Measurements from ENCODE around the gene CEP192.
"Not testable (repeated sequence)": the region's sequence is repeated elsewhere in the genome, so short reads cannot be mapped to it uniquely, and the experiment has no call there.

CEP192 gene

DNA sequence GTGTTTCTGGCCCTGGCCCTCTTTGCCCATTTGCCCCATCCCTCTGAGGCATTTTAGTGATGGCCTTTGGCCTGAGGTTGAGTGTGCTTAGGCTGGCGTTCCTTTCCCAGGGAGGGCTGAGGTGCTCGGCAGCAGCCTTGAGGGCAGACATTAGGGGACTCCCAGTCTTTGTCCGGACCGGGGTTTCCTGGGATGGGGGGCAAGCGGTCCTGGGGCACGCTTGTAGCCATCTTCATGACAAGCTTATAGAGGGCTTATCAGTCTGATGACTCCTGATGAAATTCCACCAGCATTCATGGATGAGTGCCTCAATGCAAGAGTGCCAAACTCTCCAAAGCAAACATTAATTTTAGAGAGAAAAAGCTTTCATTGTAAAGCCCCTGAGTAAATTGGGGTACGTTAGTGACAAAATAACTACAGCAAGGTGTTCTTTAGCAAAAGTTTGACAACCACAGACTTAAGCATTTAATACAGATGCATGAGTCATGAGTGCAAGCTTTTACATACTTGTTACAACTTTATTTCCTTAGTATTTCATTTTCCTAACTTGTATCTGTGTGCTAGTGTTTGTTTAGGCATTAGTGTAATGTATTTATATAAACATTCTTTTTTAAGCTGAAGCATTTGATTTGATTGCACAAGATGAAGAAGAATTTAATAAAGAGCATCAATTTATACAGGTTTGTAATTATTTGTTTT, 45.6 kb downstream of the CEP192 start:
- DNase-seq = no peak

DNA sequence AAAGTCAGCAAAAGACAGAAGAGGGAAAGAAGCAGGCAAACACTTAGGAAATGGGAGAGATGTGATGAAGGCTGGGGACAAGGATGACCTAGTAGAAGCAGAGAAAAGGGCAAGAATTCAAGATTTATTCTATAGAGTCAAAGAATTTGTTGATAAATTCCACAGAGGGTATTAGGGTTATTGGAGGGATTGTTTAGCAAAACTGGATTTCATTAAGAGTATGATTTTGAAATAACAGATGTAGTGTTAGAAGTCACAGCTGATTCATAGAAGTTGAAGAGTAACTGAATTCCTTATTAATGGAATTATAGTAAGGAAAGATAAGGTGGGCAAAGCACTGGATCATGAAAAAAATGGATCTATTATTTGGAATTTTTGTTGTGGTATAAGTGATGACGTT, 48.6 kb downstream of the CEP192 start:
- no peak for DNase-seq

DNA sequence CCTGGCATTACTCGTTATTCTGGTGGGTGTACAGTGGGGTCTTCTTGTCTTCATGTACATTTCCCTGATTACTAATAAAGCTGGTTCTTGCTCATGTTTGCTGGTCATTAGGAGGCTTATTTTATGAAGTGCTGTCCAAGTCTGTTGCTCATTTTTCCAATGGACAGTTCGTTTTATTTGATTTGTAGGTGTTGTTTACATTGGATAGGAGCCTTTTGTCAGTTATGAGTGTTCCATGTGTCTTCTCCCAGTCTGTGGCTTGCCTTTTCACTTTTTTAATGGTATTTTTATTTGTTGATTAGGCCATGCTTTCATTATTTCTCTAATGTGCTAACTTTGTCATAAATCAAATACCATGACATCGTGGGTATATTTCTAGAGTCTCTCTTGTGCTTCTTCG, 51.9 kb downstream of the CEP192 start:
- DNase-seq = no peak

DNA sequence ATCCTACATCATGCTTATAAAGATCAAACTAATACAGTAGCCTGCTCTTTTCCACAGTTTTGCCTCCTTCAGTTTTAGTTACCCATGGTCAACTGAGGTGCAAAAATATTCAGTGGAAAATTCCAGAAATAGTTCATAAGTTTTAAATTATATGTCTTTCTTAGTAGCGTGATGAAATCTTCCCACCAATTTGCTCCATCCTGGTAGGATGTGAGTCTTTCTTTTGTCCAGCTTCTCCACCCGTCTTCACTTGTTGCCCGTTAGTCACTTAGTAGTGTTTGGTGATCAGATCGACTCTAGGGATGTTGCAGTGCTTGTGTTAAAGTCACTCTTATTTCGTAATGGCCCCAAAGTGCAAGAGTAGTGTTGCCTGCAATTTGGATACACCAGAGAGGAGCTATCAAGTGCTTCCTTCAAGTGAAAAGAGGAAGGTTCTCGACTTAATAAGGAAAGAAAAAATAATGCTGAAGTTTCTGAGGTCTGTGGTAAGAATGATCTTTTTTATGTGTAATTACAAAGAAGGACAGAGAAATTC, 57.0 kb downstream of the CEP192 start:
- no peak for DNase-seq

DNA sequence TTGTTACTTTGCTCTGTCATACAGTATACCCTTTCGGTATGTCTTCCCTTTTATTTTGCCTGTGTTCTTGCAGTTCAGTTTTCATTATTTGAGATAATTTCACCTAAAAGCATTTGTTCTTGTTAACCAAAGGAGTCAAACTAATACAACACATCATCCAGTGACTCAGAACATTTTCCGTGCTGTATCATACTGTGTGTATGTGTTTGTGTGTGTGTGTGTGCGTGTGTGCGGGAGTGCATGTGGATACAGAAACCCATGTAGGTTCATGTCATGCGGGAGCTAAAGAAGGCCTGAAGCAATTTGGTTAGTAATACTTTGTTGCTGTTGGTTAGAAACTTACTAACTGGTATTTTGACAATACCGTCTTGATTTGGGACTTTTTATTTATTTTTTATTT, 60.0 kb downstream of the CEP192 start:
- DNase-seq = no peak

DNA sequence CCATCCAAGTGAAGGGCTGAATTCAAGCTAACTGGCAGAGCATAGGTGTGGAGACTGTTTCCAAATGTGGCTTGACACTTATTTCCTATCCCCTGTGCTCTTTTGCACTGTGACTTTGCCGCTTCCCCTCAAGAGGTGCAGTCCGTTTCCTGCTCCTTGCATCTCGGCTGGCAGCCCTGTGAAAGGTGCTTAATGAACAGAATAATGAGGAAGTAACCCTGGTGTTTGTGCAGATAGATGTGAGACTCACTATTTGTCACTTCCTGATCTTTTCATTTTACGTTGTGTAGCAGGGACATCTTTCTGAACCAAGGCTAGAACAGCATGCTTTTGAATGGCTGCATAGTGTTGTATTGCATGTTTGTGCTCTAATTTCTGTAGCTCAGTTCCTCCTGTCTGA, 60.8 kb downstream of the CEP192 start:
- DNase-seq = no peak

DNA sequence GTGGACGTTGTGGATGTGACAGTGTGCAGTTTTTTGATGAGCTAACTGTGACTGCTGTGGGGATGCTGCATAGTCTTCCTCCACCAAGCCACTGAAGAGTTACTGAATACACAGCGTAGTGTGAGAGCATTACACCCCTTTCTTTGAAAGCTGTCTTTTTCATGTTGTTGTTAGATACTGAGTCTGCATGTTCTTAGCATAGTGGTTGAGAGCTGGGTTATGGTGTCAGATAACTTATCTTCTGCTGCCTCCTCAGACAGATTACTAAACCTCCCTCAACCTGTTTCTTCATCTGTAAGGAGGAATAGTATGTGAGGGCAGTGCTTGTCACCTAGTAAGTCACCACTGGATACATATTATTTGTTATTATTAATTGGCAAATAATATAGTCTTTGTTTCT, 63.2 kb downstream of the CEP192 start:
- no peak for DNase-seq

DNA sequence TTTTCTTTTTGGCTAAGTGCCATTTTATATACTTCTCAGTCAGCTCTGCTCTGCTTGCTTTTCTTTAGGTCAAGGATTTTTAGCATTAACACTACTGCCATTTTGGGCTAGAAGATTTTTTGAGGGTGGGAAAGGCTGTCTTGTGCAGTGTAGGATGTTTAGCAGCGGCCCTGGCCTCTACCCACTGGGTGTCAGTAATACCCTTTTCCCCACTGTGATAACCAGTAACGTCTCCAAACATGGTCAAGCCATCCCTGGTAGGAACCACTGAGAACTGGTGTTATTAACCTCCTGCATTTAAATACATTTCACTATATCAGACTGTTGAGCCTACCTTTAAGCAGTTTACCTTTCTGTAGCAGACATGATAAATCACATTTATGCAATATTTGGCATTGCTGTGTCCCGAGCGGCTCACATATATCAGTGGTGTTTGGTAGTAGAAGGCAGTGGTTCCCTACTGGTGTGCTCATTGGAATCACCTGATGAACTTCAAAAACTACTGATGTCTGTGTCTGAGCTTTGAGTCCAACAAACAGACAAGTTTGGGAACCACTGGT, 70.5 kb downstream of the CEP192 start:
- DNase-seq = no peak

DNA sequence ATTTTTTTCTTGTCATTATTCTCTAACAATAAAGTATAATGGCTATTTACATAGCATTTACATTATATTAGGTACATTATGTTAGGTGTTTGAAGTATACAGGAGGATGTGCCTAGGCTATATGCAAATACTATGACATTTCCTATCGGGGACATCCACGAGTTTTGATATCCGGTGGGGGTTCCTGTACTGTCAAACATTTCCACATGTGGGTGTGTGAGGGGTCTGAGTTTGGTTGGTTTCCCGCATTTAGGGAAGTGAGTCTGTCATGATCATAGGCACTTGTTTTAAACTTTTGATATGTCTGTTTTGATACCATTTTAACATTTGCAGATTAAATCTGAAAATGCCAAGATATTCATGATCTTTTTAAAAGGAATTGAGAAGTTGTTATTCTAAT, 76.0 kb downstream of the CEP192 start:
- DNase-seq = no peak

DNA sequence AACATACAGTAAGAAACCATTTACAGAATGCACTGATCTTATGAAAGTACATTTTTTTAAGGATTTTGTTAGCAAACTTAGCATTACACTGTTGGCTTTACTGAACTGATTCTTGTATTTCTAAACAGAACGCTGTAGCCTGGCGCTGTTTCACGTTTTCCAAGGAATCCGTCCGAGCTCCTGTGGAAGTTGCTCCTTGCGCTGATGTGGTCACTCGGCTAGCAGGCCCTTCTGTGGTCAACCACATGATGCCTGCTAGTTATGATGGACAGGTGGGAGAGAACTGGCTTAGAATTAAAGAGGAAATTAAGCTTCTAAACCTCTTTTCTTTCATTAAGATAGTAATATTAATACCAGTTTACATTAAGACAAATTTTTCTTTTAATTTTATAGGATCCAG, 76.8 kb downstream of the CEP192 start:
- no peak for DNase-seq

DNA sequence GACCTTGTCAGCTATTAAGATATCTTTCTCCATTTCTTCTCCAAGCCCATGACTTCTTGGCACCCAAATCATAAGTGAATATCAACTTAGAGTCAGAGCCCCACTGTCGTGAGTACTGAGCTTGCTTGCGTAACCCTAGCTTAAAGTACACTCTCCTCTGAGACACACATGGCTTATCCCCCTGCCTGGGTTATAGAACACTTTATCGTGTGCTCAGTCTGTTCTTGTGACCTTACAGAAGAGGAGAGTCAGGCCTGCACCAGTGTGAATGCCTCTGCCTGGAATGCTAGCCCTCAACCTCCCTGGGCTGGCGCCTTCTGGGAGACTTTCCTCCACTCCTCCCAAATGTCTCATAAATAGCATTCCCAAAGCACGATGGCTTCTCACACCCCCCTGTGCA, 79.3 kb downstream of the CEP192 start:
- no peak for DNase-seq

DNA sequence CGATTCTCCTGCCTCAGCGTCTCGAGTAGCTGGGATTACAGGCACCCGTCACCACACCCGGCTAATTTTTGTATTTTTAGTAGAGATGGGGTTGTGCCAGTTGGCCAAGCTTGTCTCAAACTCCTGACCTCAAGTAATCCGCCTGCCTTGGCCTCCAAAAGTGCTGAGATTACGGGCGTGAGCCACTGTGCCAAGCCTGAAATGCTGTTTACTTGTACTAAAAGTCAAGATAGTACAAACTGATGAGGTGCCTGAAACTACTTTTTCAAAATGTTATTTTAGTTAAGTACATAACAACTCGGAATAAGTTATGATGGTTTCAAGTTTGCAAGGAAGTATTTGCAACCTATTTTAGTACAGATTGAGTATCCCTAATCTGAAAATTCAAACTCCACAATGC, 85.7 kb downstream of the CEP192 start:
- no peak for DNase-seq

DNA sequence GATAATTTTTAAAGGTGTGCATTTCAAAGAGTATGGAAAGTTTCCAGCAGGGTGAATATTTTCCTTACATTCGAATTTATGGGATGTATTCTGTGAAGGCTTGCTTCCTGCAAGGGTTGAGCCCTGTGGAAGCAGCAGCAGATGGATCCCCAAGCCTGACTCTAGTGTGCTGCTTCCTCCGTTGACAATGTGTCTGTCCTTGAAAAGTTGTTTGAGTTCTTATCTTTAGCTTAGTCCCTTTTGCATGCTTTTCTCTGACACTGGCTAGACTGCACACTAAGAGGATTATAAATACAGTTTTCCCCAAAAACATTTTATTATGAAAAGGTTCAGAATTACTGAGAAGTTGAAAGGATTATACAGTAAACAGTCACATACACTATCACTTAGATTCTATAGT, 86.3 kb downstream of the CEP192 start:
- DNase-seq = no peak

DNA sequence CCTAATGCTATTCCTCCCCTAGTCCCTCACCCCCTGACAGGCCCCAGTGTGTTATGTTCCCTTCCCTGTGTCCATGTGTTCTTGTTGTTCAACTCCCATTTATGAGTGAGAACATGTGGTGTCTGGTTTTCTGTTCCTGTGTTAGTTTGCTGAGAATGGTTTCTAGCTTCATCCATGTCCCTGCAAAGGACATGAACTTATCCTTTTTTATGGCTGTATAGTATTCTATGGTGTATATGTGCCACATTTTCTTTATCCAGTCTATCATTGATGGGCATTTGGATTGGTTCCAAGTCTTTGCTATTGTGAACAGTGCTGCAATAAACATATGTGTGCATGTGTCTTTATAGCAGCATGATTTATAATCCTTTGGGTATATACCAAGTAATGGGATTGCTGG, 86.9 kb downstream of the CEP192 start:
- DNase-seq = not testable (repeated sequence)

DNA sequence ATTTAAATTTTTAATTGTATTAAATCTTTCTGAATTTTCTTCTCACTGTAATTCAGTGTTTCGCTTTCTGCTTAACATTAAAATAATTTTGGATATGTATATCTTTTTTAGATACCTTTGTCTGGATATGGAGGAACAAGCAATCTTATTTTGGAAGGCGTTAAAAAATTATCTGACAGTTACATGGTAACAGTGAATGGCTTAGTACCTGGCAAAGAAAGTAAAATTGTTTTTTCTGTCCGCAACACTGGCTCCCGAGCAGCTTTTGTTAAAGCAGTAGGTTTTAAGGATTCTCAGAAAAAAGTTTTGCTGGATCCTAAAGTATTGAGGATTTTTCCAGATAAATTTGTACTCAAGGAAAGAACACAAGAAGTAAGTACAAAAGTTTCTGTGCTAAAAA, 95.7 kb downstream of the CEP192 start:
- DNase-seq = no peak

DNA sequence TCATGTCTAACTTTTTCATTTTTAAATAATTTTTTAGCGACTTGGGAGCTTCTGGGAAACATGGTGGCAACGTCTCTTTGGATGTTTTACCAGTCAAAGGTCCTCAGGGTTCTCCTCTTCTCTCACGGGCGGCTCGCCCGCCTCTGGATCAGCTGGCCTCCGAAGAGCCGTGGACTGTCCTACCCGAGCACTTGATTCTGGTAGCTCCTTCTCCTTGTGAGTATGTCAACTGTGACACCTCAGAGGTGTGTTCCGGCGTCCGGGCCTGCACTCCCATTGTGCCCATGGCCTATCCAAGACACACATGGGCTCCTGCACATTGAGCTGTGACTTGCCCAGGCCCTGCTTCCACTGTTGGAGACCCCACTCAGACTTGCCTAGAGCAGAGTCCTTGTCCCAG, 104.3 kb downstream of the CEP192 start:
- DNase-seq = no peak

DNA sequence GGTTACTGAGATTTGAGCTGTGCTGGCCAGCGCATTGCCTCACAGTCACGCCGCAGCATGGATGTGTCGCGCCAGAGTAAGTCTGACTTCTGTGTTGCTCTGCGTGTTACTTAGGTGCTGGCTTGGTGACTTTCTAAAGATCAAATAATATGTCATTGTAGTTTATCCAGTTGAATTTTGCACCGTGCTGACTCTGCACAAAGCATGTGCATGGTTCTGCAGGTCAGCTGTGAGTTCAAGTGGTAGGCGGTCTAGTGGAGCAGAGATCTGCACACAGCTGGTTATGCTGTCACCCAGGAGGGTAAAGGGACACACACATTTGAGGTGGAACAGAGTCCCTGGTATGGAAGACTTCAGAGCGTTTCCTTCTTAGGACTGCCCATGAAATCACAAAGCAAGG, 105.1 kb downstream of the CEP192 start:
- DNase-seq = no peak

DNA sequence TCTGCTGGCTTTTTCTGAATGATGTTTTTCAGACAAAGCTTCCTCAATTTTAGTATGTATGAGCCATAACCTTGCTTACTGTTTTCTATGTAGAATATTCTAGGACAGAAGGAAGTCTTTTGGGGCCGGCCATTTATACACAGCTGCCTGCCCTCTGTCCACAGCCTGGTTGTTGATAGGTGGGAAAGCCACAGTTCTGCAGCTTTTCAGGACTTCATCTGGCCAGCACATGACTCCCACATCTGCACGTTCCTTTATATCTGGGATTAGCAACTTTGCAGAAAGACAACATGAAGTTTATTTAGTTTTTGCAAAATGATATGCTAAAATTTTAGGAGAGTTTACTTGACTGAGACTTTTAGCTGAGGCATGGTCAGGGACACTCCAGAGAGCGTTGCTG, 105.6 kb downstream of the CEP192 start:
- no peak for DNase-seq

DNA sequence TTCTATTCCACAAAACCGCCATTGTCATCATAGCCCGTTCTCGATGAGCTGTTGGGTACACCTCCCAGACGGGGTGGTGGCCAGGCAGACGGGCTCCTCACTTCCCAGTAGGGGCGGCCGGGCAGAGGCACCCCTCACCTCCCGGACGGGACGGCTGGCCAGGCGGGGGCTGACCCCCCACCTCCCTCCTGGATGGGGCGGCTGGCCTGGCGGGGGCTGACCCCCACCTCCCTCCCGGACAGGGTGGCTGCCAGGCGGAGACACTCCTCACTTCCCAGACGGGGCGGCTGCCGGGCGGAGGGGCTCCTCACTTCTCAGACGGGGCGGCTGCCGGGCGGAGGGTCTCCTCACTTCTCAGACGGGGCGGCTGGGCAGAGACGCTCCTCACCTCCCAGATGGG, 106.9 kb downstream of the CEP192 start:
- DNase-seq = not testable (repeated sequence)

DNA sequence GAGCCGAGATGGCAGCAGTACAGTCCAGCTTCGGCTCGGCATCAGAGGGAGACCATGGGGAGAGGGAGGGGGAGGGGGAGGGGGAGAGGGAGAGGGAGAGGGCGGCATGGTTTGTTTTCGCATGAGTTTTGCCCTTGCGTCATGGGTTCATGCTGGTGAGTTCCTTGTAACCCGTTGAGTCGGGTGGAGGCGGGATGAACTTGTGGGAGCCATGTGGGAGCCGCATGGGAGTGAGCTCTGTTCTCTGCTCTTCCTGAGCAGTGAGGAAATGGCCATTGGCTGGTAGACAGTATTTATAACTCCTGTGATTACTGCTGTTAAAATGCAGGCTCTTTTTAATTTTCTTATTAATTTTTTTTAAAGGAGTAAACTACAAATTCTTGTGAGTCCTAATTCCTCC, 108.0 kb downstream of the CEP192 start:
- DNase-seq = no peak

DNA sequence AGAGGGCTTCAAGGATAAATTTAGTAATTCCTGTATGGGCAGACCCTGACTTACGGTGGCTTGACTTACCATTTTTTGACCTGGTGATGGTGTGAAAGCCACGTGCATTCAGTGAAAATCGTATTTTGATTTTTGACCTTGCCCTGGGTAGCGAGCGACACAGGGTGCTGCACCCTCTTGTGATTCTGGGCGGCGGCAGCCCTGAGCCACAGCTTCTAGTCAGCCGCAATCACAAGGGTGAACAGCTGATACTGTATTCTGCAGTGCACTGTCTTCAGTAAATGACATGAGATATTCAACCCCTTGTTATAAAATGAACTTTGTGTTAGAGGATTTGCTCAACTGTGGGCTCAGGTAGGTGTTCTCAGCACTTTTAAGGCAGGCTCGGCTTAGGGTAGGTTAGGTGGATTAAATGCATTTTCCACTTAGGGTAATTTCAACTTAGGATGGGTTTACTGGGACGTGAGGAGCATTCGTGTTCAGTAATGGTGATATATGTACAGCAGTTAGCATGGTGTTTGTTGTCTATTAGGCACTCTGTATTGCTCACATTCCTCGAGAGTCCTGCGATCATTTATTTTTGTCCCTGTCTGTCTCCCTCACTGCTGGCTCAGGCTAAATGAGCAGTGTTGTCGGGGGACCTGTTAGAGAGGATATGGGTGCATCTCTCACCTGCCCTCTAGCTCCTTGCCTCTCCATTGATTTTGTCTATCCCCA, 109.9 kb downstream of the CEP192 start:
- DNase-seq = no peak

DNA sequence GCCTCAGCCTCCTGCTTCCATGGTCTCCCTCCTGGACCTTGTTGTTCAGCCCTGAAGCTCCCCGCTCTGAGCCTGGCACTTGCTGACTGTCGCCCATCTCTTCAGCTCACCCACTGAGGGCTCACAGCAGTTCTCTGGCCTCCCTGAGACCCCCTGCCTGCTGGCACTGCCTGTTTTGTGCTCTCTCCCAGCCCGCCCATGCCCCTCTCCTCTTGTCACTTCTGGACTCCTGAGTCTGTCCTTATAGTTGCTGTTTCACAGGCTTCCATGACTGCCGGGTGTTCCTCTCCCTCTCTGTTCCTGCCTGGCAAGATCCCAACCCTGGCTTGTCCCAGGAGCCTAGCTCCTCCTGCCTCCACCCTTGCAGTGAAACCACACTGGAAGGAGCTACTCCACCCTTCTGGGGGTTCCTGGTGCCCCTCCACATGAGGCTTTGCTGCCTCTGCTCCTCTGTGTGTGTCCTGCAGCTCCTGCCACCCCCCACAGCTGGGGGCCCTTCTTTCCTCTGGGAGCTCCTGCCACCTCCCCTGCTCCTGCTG, 110.6 kb downstream of the CEP192 start:
- DNase-seq = no peak

DNA sequence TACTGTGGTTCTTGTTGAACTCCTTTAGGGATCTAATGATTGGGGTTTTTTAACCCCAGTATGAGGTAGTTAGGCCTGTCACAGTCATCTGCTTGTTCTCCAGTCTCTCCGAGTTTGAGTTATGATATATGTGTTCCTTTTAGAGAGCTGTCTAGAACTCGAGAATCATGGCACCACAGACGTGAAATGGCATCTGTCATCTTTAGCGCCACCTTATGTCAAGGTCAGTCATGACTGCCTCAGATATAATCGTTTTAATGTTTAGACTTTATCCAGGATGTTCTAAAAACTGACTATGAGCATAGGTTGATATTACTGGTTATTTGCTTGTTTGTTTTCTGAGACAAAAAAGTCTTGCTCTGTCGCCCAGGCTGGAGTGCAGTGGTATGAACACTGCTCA, 112.2 kb downstream of the CEP192 start:
- no peak for DNase-seq

DNA sequence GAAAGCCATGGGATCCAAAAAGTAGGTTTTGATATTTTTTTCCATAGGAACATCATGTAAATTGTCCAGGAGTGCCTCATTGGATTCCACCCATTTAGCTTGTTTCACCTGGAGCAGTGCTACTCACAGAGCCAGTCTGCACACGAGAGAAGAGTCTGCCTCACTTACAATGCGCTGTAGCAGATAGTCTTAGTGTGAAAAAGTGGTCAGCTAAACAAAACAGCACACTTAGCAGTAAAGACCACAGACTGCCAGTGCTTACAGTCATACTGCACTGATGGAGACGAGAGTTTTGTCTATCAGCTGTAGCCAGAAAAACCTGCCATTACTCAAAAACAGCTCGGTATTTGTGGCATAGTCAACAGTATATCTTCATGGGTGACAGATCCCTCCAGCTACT, 113.9 kb downstream of the CEP192 start:
- DNase-seq = no peak
